A549 (cell line): Measurements from ENCODE around the gene PGLYRP1.

ENCODE experiments used
- CBX2 ChIP-seq: fragments of 200-600 bp; sonication (generic); IDR thresholded peaks from 2 replicates; pipeline ENCODE4 v1.6.1; 2016; ENCODE audit warnings: low read depth, mild to moderate bottlenecking, borderline replicate concordance
- CBX8 ChIP-seq: fragments of 200-600 bp; sonication (generic); IDR thresholded peaks from 2 replicates; pipeline ENCODE4 v1.6.1; 2016
- CEBPB ChIP-seq, 2 experiments: fragments of >200 bp in 1 of 2; sonication (Bioruptor Twin) in 1 of 2; formaldehyde crosslinking in 1 of 2; IDR thresholded peaks; 2 replicates each; pipeline ENCODE4 v1.6.1; 2012 to 2016
- CHD4 ChIP-seq: fragments of 200-600 bp; sonication (generic); IDR thresholded peaks from 2 replicates; pipeline ENCODE4 v1.6.1; 2016; ENCODE audit warnings: antibody characterized with exemption, mild to moderate bottlenecking, borderline replicate concordance
- CTCF ChIP-seq: fragments of >200 bp; sonication (Bioruptor Twin); formaldehyde crosslinking; IDR thresholded peaks from 3 replicates; pipeline ENCODE4 v1.5.1; 2016
- E2F6 ChIP-seq: IDR thresholded peaks from 2 replicates; pipeline ENCODE4 v1.6.1; 2012; ENCODE audit warnings: low read depth, borderline replicate concordance
- EP300 ChIP-seq, 2 experiments: fragments of >200 bp; sonication (Bioruptor Twin); formaldehyde crosslinking; IDR thresholded peaks; 2 replicates in 1 of 2; 3 replicates in 1 of 2; pipeline ENCODE4 v1.6.1; 2016 to 2017
- FOSL2 ChIP-seq, 2 experiments: fragments of 450-650 bp in 1 of 2; fragments of >200 bp in 1 of 2; sonication (Bioruptor Twin) in 1 of 2; formaldehyde crosslinking; IDR thresholded peaks; 2 replicates each; pipeline versions ENCODE4 v1.5.0 to v1.6.1; 2016 to 2020; ENCODE audit warnings: mild to moderate bottlenecking in 1 of 2, moderate library complexity in 1 of 2
- MAX ChIP-seq: IDR thresholded peaks from 2 replicates; pipeline ENCODE4 v1.6.1; 2012
- MAZ ChIP-seq: fragments of 150-350 bp; IDR thresholded peaks from 2 replicates; pipeline ENCODE4 v1.6.1; 2014; ENCODE audit warnings: antibody characterized with exemption, low read depth, low read length, borderline replicate concordance
- NFE2L2 ChIP-seq: fragments of 150-350 bp; conservative IDR thresholded peaks from 2 replicates; pipeline ENCODE4 v1.6.1; 2014; ENCODE audit warnings: low read length
- ZC3H11A ChIP-seq: fragments of 450-650 bp; IDR thresholded peaks from 2 replicates; pipeline ENCODE4 v1.6.1; 2014; ENCODE audit warnings: antibody characterized with exemption, mild to moderate bottlenecking
- ZNF302 ChIP-seq: fragments of 250-450 bp; sonication (Bioruptor Pico); IDR thresholded peaks from 2 replicates; pipeline ENCODE4 v1.9.0; 2021; ENCODE audit warnings: inconsistent platforms, mild to moderate bottlenecking, moderate library complexity

DNA sequence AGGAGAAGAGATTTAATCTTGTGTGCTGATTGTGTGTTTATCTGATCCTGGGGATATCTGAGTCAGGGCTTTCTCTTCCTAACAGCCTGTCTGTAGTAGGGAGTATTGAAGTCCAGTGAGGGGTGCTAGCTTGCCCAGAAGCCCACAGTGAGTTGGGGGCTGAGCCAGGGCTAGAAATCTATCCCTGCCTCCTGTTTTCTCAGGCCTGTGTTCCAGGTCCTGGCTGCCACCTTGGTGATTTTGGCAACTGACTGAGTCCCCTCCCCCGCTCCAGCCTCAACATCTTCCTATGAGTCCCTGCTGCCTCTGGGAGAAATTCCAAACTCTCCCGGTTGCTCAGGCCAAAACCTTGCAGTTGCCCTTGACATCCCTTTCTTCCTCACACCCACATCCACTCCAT, 41.5 kb downstream of the PGLYRP1 start:
- TF ChIP-seq EP300 (IDR thresholded peaks at IDR 0.05) (no peak), CBX2 (no peak), CTCF (no peak), NFE2L2 (no peak), MAX (no peak), E2F6 (no peak), ZNF302 (no peak), FOSL2 (IDR thresholded peaks at IDR 0.05) (no peak), FOSL2 (CRISPR knock-in tag; IDR thresholded peaks at IDR 0.05) (no peak), CBX8 (no peak), CEBPB (IDR thresholded peaks at IDR 0.05) (no peak), CHD4 (no peak), MAZ (no peak), ZC3H11A (no peak)
